GM18499 (cell line): ENCODE data around the gene ZFYVE16.
"Not testable (repeated sequence)": the region's sequence is repeated elsewhere in the genome, so short reads cannot be mapped to it uniquely, and the experiment has no call there.

Experiments
- ATAC-seq: cut with Tn5 transposase; IDR thresholded peaks from one replicate; pipeline ENCODE4 v1.9.1; 2021; ENCODE audit warnings: moderate number of reproducible peaks; ENCODE audit not compliant: insufficient read depth, unreplicated experiment

Gene ZFYVE16

GRCh38 chr5:80481019-80481893 lies 73.4 kb downstream of the ZFYVE16 start:
- no peak for ATAC-seq

DNA sequence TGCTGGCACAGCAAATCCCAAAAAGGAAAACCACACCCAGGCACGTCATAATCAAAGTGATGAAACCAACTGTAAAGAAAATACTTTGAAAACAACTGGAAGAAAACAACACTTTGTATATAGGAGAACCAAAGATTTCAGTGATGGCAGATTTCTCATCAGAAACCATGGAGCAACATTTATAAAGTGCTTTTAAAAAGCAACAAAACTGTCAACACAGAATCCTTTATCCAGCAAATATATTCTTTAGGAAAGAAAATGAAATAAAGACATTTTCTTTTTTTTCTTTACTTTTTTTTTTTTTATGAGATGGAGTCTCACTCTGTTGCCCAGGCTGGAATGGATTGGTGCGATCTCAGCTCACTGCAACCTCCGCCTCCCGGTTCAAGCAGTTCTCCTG lies 74.7 kb downstream of the ZFYVE16 start:
- no peak for ATAC-seq

DNA sequence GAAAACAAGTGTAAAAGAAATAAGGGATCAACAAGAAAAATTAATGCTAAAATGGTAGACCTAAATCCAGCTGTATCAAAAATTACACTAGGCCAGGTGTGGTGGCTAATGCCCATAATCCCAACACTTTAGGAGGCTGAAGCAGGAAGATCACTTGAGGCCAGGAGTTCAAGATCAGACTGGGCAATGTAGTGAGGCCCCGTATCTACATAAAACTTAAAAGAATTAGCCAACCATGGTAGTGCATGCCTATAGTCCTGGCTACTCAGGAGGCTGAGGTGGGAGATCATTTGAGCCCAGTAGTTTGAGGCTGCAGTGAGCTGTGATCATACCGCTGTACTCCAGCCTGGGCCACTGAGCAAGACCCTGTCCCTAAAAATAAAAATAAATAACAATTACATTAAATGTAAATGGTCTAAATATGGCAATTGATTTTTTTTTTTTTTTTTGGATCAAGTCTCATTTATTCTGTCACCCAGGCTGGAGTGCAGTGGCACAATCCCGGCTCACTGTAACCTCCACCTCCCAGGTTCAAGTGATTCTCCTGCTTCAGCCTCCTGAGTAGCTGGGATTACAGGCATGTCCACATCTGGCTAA lies 75.9 kb downstream of the ZFYVE16 start:
- no peak for ATAC-seq

DNA sequence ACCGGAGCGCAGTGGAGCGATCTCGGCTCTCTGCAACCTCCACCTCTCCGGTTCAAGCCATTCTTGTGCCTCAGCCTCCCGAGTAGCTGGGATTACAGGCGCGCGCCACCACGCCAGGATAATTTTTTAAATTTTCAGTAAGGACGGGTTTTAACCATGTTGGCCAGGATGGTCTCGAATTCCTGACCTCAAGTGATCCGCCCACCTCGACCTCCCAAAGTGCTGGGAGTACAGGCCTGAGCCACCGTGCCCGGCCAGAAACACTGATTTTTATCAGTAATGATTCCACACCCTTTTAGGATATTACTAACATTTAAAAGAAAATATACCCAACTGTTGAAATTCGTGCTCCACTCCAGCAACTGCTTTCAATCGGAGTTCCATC lies 79.6 kb downstream of the ZFYVE16 start:
- no peak for ATAC-seq

GRCh38 chr5:80487829-80488721 lies 80.2 kb downstream of the ZFYVE16 start, which contains the start of gene FAM151B:
Gene FAM151B (plus strand): TSS chr5:80488100. CDS start chr5:80488124, 24 bp downstream.
- peak; percentile 49 for ATAC-seq

- ATAC-seq = no peak
Observed at GRCh38 chr5:80491296-80491695, 83.4 kb downstream of the ZFYVE16 start.

GRCh38 chr5:80492741-80493140 lies 84.9 kb downstream of the ZFYVE16 start:
- ATAC-seq = no peak

- not testable (repeated sequence) for ATAC-seq
Observed at GRCh38 chr5:80493443-80493842, 85.6 kb downstream of the ZFYVE16 start.

- ATAC-seq = no peak
Observed at GRCh38 chr5:80495891-80496290, 88.0 kb downstream of the ZFYVE16 start.

DNA sequence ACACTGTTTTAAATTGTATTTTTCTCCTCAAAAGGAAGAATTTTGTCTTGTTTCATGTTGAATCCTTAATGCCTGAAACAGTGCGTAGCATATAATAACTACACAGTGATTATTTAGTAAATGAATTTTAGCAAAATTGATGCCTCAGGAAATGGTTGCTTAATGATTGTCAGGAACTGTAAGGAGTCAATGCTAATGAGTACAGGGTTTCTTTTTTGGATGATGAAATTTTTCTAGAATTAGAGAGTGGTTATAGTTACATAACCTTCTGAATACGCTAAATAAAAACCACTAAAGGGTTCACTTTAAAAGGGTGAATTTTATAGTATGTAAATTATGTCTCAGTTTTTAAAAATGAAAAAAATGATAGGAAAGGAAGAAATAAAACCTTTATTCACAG lies 94.9 kb downstream of the ZFYVE16 start:
- no peak for ATAC-seq

GRCh38 chr5:80503641-80504040 lies 95.8 kb downstream of the ZFYVE16 start:
- no peak for ATAC-seq

DNA sequence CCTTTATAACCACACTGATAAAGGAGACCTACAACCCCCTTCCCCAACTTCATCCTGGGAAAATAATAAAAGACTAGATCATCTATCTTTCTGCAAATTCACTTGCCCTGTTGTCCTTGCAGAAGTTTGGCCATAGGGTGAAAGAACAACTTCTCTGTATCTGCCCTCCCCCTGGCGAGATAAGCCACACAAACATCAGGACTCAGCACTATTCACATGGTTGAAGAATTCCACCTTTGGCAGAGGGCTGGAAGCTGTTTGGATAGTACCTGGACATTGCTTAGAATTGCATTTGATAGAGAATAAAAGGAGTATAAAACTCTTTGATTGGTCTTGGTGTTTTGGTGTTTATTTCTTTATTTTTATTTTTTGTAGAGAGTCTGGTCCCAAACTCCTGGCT lies 97.0 kb downstream of the ZFYVE16 start:
- no peak for ATAC-seq

DNA sequence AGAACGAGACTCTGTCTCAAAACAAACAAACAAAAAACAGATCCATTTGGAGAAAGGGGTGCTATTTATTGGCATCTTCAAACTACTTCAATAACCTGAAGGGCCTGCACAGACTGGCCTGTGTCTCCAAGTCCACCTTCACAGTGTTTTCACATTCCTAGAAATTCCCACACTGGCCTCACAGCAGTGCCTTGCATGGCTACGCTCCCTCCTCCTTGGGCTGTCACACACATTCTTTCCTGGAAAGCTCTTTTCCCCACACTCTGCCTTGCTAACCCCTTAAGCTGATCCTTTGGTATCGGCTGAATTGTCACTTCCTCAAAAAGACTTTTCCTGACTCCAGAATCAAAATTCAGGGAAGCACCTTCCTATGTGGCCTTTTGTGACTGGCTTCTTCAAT lies 99.8 kb downstream of the ZFYVE16 start:
- ATAC-seq = no peak

DNA sequence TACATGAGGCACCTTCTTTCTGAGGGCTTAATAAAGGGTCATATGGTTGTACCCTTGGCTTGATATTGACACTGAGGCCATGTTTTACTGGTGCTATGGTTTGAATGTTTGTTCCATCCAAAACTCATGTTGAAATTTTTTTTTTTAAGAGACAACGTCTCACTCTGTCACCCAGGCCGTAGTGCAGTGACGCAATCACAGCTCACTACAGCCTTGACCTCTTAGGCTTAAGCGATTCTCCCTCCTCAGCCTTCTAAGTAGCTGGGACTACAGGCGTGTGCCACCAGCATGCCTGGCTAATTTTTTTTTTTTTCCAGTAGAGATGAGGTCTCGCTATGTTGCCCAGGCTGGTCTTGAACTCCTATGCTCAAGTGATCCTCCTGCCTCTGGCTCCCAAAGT lies 101.0 kb downstream of the ZFYVE16 start:
- no peak for ATAC-seq

DNA sequence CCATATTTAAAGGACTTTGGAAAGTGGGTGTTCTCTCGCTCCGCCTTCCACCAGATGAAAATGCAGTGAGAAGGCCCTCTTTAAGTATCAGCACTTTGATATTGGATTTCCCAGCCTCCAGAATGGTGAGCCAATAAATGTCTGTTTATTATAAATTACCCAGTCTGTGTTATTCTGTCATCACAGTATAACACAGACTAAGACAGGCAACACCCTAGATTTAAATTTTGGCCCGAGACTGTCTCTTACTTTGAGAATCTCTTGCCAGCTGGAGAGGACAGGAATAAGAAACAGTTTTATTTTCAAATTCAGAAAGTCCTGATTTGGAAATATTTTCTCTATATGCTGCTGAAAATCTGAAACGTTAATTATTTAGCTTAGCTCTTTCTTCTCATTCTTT lies 101.5 kb downstream of the ZFYVE16 start:
- ATAC-seq = no peak

GRCh38 chr5:80516826-80517225 lies 109.0 kb downstream of the ZFYVE16 start:
- no peak for ATAC-seq
